ENCODE results near the gene KRT13. TPM values are rescaled to one million over a fixed set of nuclear protein-coding genes. Genes with fewer than 3 reads are reported as not detected.
A peak's percentile ranks its signal among the peaks of the same experiment; 100 is the strongest.
"Not testable (repeated sequence)": the region's sequence is repeated elsewhere in the genome, so short reads cannot be mapped to it uniquely, and the experiment has no call there.

Gene KRT13
- polyA plus RNA-seq (ENCODE audit: insufficient read depth in 1 of 5, insufficient read length in 5 of 5, low replicate concordance in 1 of 5): under 1 TPM; 0.19 to 0.58 (median 0.38) TPM
- long read RNA-seq, donor 1: 0 reads
- long read RNA-seq, donor 2: 0 reads
- long read RNA-seq, donor 3: 0 reads
- long read RNA-seq, donor 4: 0 reads
- long read RNA-seq, donor 5: 0 reads
- long read RNA-seq, donor 6: 0 reads
- long read RNA-seq, donor 7: 0 reads
- long read RNA-seq, donor 8: 0 reads

- no peak for DNase-seq
These were observed at the start of gene KRT13 for GRCh38 chr17:41505007-41505808. Gene KRT13, minus strand, starts transcription at chr17:41505612. Its CDS starts 62 bp downstream, at chr17:41505550.

GRCh38 chr17:41553987-41554680, 48.7 kb upstream of the KRT13 start:
- DNase-seq: no peak

DNA sequence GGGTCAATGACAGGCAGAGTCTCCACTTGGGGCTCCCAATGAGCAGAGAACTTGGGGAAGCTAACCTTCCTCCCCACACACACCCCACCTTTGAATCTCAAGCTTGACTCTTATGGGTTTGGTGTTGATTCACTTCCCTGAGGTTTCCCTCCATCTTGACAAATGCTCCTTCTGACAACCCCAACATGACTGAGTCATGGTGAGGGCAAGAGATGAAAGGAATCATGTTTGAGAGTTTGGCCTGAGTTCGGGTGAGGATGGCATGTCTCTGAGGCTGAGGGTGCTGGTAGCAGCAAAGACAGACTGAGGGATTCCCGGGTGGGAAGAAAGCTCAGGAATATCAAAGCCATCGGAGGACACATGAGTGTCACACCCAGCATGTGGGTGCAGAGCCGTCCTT, 47.8 kb upstream of the KRT13 start:
- DNase-seq: no peak

DNA sequence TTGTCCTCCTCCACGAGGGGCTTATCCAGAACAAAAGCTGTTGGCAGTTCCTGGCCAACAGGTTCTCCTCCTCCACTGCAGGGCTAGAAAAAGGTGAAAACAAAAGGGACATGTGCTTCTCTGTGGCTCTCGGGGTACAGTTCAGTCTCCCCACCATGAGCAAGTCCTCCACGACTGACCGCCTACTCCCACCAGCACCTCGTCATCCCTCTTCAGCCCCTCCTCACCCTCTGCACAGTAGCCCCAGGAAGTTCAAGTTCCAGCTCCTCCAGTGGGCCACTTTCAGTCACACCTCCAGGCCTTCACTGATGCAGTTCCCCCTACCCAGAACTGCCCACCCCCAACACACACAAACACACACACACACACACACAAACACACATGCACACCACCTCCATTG, 47.0 kb upstream of the KRT13 start:
- no peak for DNase-seq

DNA sequence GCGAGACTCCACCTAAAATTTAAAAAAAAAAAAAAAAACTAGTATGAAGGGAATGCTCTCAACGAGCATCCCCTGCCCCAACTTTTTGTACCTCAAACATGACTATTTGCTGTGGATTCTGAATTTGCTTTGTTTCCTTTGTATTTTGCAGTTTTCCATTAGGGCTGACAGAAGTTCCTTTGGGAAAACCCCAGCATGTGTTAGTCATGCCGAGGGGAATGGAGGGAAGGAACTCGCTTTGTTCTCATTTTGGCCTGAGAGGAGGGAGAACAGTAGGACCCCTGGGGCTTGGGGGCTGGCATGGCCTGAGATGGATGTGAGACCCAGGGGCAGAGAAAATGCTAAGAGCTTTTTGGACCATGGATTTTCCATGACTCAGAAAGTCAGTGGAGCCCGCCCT, 46.0 kb upstream of the KRT13 start:
- DNase-seq: no peak

DNA sequence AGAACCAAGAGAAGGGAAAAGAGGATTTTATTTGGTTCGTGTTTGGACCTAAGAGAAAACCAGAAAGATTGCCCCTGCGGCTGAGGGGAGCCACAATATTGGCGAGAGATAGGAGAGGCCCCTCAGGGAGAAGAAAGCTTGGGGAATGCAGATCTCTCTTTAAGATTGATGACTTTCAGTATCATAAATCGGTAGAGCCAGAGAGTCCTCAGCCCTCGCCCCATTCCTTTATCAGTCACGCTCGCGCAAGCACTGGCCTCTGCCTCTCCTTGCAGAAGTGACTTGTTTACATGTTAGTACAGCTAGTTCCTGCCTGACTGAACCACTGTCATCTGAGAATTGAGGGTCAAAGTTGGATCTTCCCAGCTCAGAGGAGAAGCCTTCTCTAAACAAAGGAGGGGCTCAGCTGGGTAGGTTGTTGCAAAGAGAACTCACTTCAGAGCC, 44.2 kb upstream of the KRT13 start:
- DNase-seq: no peak

DNA sequence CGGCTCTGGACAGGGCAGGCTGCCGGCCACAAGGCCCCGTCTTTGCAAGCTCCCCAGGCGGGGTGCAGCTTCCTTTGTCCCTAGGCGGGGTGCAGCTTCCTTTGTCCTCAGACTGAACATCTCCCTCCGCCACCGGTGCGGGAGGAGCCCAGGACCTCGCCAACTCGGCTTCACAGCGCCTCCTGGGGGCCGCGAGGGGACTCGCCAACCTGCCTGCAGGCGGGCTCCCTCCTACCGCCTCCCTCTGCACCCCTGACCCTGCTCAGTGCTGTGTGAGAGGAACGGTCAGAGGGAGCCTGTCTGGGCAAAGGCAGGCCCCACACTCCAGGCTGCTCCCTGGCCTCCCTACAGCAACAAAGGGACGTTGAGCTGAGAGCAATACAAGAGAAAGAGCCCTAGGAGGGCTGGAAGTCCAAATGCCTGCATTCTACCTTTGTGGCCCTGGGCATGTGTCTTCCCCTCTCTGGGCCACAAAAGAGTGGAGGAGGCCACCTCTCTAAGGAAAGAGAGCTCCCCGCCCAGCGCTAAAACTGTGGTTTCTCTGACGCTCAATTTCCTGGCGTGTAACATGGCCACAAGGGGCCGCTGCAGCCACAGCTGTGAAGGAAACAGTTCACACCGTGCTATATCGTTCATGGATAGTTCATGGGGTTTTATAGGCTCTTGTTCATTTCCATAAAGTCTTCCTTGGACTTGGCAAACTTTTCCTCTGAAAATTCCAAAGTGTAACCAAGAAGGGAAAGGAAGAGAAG, 43.6 kb upstream of the KRT13 start:
- DNase-seq: peak; percentile 59 to 74

- no peak for DNase-seq
These were observed 42.8 kb upstream of the KRT13 start for GRCh38 chr17:41547921-41548843.

DNA sequence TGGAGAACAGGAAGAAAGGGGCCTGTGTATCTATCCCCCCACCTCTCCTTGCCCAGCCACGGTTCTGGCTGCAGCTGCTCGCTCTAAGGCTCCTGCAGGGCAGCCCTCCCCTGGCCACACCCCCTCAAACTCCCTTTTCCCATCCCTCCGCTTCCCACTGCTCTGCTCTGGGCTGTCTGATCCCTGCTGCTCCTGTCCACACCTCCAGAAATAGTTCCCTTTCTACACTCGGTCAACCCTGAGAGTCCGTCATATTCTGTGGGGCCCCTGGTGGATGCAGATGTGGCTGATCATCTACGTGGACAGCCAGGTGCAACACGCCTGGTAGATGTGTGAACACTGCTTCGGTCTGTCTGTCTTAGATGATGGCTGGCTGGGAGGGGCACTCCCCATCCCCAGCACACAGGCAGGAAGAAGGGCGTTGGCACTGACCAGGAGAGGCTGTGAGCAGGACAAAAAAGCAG, 42.0 kb upstream of the KRT13 start:
- DNase-seq: no peak

DNA sequence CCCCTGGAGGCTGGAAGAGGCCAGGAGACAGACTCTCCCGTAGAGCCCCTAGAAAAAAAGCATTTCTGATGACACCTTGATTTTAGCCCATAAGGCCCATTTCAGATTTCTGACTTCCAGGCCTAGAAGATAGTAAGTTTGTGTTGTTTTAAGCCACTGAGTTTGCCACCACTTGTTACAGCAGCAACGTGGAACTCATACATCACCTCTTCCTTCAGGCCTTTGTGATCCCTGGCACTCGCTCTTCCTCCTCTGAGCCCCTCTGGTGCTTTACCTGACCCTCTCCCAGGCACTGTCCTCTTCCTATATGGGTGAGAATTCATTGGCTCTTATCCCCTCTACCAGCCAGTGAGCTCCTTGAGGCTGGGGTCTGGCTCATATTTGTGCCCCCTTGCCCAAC, 41.4 kb upstream of the KRT13 start:
- DNase-seq: no peak

- DNase-seq: no peak
These were observed 40.5 kb upstream of the KRT13 start for GRCh38 chr17:41545829-41546410.

- no peak for DNase-seq
These were observed 39.5 kb upstream of the KRT13 start for GRCh38 chr17:41544935-41545334.

DNA sequence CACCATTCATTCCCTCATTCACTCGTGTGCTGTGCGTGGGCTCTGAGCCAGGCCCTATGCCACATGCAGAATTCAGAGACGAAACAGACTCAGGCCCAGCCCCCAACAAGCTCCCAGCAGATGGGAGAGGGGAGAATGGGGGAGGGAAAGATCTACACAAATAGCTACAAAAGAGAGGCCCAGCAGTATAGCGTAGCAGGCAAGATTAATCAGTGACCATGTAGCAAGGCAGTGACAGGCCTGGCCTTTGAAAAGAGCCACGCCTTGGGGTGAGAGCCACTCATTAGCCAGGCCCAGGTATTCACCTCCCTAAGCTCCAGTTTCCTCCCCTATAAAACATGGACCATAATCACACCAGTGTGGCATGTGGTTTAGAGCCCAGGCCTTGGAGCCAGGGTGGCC, 39.1 kb upstream of the KRT13 start:
- no peak for DNase-seq

DNA sequence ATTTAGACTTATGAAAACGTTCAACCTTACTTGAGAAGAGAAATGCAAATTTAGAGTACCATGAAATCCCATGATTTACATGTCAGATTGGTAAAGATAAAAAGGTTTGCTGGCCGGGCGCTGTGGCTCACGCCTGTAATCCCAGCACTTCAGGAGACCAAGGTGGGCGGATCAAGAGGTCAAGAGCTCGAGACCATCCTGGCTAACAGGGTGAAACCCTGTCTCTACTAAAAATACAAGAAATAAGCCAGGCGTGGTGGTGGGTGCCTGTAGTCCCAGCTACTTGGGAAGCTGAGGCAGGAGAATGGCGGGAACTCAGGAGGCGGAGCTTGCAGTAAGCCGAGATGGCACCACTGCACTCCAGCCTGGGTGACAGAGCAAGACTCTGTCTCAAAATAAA, 37.4 kb upstream of the KRT13 start:
- not testable (repeated sequence) for DNase-seq

DNA sequence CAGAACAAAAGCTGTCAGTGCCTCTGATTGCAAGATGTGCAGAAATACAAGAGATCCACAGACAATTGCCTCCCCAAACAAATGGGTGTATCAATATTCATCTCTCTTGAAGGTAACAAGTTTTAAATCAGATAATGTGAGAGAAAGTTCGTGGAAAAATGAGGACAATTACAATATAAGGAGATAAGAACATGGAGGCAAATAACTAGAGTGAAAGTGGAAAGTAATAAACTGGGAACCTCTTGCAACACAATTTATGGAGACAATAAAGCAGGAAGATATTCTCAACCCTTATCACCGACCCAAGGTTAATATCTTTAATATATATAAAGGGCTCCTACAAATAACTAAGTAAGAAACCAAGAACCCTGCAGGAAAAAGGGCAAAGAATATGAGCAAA, 36.9 kb upstream of the KRT13 start:
- no peak for DNase-seq

DNA sequence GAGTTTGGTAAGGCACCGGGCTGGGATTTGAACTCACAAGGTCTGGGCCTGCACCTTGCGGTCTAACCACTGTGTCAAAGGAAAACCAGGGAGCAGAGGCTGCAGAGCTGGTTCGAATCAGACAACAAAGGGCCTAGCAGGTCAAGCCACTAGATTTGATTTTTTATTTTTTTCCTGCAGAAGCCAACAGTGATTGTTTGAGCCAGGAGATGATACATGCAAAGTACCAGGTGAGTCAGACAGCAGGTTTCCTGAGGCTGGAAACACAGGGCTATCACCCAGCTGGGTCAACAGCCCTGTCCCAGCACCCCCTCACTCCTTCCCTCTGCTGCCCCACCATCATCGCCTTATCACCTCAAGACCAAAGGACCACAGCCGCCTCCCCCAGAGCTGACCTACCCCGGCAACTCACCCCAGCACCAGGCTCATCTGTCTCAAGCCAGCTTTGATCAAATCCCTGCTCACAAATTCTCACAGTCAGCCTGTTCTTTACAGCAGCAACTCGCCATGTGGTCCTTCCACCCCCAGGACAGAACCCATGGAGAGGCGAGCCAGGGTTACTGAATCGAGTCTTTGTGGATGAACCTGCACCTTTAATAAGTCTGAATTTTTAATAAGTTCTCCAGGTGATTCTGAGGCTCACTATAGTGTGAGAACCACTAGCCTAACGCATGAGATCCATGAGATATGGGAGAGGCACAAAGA, 35.7 kb upstream of the KRT13 start:
- no peak for DNase-seq

GRCh38 chr17:41539979-41540701, 34.7 kb upstream of the KRT13 start:
- no peak for DNase-seq

DNA sequence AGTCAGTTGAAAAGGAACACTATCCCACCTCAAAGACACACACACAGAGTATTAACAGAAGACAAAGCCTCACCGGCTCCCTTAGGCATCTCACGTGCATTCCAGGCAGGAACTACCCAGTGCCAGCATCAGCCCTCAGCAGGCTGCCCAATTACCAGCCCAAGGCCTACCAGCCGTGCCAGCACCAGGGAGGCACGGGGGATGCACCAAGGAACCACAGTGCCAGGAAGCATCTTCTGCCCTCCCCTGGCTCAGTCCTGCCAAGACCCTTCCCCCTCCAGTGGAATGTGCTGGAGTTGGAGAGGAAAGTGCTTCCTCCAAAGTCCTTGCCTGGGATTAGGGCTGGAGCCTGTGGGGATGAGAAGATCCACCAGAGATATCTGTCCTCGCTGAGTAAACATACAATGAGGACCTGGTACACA, 33.7 kb upstream of the KRT13 start:
- no peak for DNase-seq

DNA sequence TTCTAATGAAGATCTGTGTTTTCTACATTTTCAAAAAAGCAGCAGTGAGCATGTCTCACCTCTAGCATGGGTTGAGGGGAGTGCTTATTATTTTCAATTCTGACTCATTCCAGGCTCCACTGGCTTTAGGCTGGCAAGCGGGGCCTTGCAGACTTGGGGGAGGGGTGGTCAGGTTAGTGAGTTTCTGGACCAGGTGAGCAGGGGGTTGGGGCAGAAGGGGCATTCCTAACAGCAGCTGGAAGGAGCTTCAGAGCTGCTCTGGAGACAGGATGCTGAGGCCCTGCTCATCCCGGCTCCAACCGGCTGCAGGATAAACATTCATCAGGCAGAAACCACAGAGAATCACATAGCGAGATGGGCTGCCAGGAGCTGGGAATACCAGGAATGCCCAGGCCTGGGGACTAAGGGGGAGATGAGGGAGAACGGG, 33.2 kb upstream of the KRT13 start:
- DNase-seq: no peak
